T-helper 9 cell (primary cell): ENCODE results near the gene C3orf70.

Experiments used
- DNase-seq: peaks from one replicate; pipeline ENCODE4 v3.0.0-alpha.2; 2020
- total RNA-seq, 2 donors: gene quantifications; one replicate each; lab custom pipeline; 2026; lab: John Stamatoyannopoulos, UW

The C3orf70 gene, protein sequence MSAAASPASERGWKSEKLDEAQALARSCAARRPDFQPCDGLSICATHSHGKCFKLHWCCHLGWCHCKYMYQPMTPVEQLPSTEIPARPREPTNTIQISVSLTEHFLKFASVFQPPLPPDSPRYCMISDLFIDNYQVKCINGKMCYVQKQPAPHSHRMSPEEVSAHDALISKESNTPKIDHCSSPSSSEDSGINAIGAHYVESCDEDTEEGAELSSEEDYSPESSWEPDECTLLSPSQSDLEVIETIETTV
- 0 reads per million in 2 donors for total RNA-seq

DNA sequence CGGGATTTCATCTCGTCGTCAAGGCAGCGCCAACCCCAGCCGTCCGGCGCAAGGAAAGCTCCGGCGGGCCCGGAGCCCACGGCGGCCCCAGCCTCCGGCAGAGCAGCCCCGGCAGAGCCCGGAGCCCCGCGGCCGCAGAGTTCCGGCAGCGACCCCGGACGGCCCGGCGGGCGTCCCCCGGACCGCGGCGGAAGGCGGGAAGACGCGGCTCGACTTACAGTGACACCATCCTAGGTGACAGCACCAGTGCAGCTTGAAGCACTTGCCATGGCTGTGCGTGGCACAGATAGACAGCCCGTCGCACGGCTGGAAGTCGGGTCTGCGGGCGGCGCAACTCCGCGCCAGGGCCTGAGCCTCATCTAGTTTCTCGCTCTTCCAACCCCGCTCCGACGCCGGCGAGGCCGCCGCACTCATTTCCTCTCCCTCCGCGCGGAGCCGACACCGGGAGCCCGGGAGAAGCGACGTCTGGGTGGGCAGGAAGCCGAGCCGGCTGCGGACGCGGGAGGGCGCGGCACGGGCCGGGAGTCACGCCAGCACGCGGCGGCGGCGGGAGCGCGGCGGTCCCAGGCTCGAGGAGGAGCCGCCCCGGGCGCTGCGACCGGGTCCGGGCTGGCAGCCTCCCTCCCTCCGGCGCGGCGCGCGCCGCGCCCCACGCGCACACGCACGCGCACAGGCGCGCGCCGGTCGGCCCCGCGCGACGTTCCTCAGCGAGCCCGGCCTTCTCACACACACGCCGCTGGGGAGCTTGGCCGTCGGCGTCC lies at the start of gene C3orf70:
Gene C3orf70, minus strand, starts transcription at position 651 of the 761 bp plus-strand sequence. Its CDS starts 237 bp downstream, at position 414.
- no peak for DNase-seq

DNA sequence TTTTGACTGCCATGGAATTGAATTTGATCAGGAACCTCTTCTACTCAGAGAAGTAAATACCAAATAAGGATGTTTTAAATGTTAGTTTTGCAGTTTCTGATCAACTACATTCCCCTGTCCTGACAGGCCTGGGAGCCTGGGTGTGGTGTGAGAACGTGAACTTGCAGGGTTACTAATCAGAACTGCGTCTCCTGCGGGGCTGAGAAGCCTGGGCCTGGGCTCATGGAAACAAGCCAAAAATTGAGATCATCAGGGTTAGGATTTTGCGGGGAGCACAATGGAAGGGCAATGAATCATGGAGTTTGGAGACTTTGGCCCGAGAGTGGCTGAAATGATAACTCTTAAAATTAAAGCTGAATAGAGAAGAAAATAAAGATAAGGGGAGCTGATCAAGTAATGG lies 47.8 kb upstream of the C3orf70 start:
- DNase-seq: no peak

DNA sequence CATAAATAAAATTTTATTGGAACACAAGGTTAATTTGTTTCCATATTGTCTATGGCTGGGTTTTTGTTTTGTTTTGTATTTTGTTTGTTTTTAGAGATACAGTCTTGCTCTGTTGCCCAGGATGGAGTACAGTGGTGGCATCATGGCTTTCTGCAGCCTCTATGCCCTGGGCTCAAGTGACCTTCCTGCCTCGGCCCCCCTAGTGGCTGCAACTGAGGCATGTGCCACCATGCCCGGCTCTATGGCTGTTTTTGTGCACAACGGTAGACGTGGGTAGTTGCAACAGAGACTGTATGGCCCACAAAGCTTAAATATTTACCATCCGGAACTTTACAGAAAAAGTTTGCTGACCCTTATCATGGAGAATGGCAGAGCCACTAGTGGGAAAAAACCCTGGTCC lies 46.8 kb upstream of the C3orf70 start:
- no peak for DNase-seq

DNA sequence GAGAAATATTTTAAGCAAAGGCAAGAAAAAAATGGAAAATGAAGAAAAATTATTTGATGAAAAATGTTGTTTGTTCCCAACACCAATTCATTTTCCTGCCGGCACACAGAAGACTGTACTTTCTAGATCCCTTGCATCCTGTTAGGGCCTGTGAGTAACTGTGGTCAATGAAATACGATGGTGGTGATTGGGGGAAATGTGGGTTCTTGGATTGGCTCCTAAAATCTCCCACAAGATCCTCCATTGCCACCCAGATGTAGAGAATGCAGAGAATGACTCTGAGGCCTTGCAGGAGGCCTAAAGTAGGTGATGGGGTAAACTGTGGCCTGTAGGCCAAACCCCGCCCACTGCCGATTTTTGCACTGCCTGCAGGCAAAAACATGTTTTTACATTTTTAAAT lies 46.3 kb upstream of the C3orf70 start:
- no peak for DNase-seq

DNA sequence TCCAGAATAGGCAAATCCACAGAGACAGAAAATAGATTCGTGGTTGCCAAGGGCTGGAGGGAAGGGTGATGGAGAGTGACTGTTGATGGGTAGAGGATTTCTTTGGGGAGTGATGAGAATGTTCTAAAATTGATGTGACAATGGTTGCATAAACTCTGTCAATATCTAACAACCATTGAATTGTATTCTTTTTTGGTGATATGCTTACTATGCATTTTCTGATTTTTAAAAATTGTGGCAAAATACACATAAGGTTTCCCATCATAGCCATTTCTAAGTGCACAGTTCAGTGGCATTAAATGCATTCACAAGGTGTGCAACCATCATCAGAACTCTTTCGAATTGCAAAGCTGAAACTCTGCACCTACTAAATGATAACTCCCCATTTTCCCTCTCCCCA lies 44.2 kb upstream of the C3orf70 start:
- no peak for DNase-seq

DNA sequence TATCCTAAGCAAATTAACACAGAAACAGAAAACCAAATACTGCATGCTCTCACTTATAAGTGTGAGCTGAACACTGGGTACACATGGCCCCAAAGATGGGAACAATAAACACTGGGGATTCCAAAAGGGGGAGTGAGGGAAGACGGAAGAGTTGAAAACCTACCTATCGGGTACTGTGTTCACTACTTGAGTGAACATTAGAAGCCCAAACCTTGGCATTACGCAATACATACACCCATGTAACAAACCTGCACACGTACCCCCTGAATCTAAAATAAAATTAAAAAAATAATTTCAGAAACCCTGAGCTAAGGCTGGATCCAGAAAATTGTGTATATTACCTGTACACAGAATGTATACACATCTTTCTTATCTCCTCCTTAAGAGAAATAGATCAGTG lies 42.8 kb upstream of the C3orf70 start:
- DNase-seq: no peak

DNA sequence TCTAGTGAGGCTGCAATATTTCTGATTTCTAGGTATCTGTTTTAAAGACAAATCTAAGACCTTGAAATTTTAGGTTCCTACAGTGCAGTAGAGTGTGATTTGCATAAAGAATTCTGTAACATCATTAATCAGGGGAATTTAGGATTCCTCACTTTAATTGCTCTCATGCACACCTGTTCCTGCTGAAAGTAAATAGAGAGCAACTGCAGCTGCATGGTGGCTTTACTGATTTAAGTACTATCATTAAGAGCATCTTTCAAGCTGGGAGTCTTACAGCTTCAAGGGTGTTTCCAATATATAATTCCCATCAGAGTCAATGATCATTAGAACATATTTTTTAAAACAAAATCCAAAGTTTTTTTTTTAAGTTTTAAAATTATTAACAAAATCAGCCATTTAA lies 36.0 kb upstream of the C3orf70 start:
- DNase-seq: no peak

DNA sequence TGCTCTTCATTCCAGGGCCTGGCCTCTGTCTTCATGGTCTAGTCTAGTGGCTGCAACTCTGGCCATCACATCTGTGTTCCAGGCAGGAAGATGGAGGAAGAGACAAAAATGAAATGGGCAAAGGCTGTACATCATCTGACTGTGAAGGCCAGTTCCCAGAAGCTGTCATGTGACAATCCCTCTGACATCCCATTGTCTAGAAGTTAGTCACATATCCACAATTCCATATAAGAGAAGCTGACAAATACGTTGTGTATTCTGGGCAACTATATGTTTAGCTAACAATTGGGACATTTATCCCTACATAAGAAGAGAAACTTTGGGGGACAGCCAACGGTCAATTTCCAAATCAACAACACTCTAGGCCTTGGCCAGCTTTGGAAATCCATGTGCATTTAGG lies 34.5 kb upstream of the C3orf70 start:
- no peak for DNase-seq

DNA sequence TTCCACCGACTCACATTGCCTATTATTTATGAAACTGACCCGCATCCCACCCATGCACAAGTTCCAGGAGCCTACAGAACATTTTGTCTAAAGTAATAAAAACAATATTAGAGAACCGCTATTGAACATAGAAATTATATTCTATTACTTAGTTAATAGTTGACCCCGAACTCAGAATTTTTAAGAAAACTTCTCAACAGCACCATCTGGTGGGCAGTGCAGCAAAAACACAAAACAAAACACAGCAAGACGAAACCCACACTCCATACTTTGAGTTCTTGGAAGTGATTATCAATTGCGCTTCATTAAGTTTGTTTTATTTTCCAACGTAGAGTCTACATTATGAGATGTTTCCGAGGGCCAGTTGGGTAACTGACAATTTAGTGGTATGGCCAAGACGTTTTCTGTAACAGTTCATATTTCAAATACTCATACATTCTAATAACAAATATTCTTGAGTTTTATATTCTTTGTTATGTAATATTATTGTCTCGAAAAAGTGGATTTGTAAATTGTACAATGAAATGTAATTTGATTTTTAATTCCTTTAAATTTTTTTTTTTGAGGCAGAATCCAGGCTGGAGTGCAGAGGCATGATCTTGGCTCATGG lies 24.0 kb upstream of the C3orf70 start:
- no peak for DNase-seq

DNA sequence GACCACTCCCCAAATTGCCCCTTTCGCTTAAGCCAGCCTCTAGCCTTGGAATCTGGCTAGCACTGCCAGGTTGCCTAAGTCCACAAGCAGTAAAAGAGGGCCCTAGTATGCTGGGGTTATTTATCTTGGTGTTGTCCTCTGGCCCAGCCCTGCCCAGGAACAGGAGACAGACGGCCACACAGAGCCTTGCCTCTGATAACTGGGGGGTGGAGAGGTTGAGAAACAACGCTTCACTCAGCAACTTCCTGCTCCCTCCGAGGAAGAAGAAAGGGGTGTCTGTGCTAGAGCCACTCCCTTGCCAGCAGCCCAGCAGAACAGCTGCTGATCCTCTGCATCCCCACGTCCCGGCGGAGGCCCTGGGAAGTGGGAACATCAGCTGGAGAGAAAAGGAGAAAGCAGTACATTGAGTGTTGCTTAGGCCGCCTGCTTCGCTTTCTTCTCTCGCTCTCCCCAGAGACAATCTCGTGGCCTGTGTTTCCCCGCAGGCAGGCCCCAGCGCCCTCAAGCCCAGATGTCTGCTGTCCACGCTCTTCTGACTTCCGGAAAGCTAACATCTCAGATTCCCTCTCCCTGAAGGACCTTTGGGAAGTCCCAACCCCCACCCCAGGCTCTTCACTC lies 22.6 kb upstream of the C3orf70 start:
- no peak for DNase-seq

DNA sequence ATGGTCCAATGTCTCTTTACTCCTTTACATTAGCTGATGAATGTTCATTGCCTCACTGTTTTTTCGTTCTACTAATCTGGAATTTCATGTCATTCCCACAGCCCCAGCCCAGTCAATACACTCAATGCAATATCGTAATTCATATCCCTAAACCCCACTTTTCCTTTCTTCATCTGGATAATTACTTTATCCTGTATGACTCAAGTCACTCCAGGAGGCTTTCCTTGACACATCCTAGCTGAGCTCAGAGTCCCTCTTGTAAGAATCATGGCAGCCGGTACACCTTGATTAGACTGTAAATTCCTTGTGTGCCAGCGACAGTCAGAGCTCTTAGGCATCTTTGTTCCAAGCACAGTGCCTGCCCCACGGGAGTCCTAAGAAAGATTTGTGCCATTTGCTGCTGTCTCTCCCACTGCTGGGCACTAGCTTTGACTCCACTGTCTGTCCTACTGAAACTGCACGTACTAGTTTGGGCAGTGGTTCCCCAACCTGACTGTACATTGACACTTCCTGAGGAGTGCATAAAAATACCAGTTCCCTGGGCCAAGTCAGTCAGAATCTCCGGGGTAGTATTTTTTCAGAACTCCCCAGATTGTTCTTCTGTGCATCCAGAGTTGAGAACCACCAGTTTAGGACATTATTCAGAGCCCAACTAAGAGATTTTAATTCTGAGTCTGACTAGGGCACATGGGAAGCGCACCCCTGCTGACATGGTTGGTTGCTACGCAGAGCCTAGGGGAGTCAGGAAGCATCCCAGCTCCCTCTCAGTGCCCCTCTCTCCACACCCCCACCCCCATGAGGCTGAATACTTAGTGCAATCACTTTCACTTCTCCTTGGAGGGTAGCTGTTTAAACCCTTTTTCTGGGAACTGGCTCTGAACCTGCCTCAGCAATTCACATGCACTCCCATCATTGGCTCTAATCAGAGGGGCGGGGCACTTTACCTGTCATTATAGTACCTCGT lies 19.5 kb upstream of the C3orf70 start:
- no peak for DNase-seq

DNA sequence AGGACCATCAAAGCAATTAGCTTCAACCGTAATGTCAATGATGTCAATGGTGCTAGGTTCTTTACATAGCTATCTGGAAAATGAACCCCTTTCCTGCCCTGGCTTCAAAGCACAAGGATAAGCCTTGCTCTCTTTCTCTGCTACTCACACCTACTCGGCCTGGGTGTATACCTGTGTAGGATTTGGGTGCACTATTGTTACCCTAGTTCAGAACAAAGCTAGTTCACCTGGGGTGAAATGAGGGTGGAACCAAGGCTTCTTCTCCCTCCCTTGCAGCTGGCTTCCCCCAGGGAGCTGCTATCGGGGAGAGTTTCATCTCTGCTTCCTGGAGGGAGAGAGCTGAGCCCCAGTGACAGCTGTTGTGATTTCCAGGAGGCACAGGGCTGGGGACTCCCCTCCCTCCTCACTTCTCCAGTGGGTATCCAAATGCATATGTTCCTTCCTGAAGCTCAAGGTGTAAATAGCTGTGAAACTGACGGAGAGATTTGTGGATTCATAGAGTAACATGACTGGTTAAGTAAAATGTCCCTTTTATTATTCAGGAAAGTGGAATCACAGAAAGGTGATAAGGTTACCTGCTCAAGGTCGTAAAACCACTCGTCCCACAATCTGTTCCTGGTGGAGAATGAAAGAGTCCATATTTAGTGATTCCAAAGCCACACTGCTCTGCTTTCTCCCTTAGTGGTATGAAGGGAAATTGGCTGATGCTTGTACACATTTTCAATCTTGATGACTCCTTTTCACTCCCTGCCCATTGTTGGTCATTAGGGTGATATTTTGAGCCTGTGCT lies 11.8 kb upstream of the C3orf70 start:
- DNase-seq: no peak

DNA sequence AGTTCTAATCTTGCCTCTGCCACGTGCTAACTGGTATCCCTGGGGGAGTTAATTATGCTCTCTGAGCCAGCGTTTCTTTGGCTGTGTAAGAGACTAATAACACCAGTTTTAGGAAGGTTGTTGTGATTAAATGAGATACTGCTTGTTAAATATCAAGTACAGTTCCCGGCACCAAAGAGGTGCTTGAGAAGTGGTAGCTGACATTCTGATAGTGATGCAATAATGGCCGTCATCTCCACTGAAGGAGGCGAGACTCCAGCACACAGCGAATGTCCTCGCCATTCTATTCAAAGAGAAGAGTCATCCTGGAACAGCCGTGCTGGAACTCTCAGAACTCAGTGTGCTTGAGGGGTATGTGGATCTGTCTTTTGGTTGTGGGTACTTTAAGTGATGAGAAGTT lies 9.8 kb upstream of the C3orf70 start:
- no peak for DNase-seq

DNA sequence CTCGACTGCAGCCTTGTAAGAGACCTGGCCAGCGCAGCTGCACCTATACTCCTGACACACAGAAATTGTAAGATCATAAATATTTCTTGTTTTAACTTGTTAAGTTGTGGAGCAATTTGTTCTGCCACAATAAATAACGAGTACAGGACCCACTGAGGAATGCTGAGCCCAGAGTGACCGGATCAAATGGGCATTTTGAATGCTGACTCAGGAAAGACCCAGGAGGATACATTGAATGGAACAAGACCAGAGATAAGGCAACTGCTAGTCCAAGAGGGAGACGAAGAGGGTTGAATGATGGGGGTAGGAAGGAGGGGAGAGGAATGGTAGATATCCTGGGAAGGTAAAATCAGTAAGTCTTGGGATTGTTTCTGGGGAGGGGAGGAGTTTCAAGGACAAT lies 8.9 kb upstream of the C3orf70 start:
- DNase-seq: no peak

DNA sequence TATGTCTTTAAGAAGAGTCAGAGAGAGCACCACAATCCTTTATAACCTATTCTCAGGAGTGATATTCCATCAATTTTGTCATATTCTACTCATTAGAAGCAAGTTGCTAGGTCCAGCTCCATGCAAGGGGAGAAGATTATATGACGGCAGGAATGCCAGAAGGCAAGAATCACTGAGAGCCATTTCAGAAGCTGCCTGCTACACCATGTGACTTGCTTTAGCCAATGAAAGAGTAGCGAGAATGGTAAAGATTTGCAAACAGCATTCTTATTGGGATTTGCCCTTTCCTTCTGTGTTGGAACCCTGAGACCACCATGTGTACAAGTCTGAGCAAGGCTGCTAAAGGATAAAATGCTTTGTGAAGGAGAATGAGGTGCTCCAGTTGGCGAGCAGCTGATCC lies 4.5 kb upstream of the C3orf70 start:
- DNase-seq: no peak

DNA sequence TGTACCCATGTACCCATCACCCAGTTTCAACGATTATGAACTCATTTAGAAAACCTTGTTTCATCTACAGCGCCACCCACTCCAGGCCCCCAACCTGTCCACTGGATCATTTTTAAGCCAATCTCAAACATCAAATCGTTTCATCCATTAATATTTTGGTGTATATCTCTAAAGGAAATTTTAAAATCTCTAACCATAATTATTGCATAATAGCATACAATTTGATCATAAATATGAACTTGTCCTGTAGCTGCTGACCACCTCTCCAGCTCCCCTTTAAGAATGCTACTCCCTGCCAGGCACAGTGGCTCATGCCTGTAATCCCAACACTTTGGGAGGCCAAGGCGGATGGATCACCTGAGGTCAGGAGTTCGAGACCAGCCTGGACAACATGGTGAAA lies 2.8 kb upstream of the C3orf70 start:
- DNase-seq: no peak

DNA sequence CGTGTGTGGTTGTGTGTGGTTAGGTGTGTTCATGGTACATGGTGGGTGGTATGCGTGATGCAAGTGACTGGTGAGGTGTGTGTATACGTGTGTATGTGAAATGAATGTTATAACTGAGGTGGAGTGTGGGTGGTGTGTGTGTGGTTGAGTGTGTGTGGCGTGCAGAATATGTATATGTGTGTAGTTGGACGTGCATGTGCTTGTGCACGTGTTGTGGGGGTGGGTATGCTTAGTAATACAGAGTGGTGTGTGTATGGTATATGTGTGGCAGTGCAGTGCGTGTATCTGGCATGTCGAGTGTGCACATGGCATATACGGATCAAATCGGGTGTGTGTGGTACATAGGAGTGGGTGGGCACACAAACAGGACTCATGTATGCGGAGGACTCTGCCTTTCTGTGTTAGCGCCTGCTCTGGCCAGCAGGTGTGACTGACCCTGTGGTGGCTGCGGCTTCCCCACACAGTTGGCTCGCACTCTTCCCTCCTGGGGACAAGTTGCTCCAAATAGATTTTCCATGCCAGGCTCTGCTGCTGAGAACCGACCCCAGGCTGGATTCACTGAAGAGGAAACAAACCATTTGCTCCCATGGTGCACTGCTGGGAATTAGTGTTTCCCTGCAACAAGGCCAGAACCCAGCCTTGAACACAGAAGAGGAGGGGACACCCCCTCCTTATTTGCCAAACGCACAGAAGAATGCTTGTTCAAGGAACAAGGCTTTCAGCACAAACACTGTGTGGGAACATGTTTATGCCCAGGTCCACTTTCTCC lies 1.2 kb upstream of the C3orf70 start:
- no peak for DNase-seq

DNA sequence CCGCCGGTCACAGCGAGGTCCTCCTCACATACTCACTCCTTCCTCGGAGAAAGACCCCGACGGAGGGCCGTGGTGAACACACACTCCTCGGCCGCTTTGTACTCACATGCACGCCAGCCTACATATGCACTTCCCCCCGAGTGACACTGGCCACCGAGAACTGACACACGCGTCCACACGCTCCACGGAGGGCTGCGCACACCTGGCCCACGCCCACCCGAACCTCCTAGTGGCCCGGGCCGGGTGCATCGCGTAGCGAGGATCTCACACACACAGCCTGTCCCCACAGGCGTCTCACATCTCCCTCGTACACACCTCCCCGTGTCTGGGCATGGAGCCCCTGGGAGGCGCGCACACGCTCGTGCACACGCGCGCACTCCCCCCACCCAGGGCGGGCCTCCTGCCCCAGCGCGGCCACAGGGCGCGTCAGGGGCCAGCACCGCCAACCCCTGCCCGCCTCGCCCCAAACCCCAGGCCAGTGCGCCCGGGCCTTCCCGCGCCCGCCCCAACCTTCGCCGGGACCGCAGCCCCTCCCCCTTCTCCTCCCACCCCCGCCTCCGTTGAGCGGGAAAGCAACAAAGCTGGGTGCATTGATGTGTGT lies 411 bp upstream of the C3orf70 start:
- DNase-seq: no peak

DNA sequence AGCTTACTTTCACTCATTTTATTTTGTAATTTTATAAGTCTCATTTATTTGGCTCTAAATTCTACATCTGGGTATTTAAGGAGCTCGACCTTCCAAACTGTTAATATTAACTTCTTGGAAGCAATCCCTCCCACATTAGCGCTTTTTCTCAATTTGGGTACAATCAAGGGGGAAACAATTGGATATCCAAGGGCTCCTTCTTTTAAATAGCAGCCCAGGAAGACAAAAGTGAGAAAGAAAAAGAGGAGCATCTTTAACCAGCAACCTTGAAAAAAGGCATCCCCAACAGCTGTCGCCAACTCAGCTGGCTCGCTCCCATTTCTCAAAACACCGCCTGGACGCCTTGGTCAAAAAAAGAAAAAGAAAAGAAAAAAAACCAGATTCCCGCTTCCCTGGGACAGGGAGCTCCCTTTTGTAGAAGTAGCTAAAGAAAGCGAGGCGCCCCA lies 873 bp downstream of the C3orf70 start:
- no peak for DNase-seq
